HAP-1 (cell line): ENCODE results near the gene SEMA7A.
"Not testable (repeated sequence)": the region's sequence is repeated elsewhere in the genome, so short reads cannot be mapped to it uniquely, and the experiment has no call there.

Experiments
- DNase-seq, 2 experiments: peaks; one replicate each; pipeline ENCODE4 v3.0.0-alpha.2; 2016 to 2020; ENCODE audit warnings: low spot score in 2 of 2
- H3K27me3 ChIP-seq: fragments of 250-450 bp; sonication (Bioruptor Pico); 2 replicates; pipeline ENCODE4 v1.5.1; 2020; ENCODE audit warnings: low read depth, mild to moderate bottlenecking, moderate library complexity
- H3K36me3 ChIP-seq: fragments of 250-450 bp; sonication (Bioruptor Pico); replicated peaks from 2 replicates; pipeline ENCODE4 v1.5.1; 2020; ENCODE audit warnings: mild to moderate bottlenecking
- H3K4me1 ChIP-seq: fragments of 250-450 bp; sonication (Bioruptor Pico); 2 replicates; pipeline ENCODE4 v1.5.1; 2020; ENCODE audit warnings: mild to moderate bottlenecking
- H3K4me3 ChIP-seq: fragments of 250-450 bp; sonication (Bioruptor Pico); 2 replicates; pipeline ENCODE4 v1.5.1; 2020; ENCODE audit warnings: mild to moderate bottlenecking, moderate library complexity
- H3K9me3 ChIP-seq: fragments of 250-450 bp; sonication (Bioruptor Pico); 2 replicates; pipeline ENCODE4 v1.5.1; 2020; ENCODE audit warnings: mild to moderate bottlenecking, moderate library complexity
- in situ Hi-C: fragments of 300-500 bp; cut with MboI; formaldehyde crosslinking; loops from 3 replicates; pipeline ENCODE4 v1.14.3; 2020; ENCODE audit warnings: low sequenced_read_pairs, inconsistent platforms, mixed read lengths

The SEMA7A gene

GRCh38 chr15:74460871-74461846 lies 27.4 kb upstream of the SEMA7A start, which contains the start of gene UBL7:
Gene UBL7, minus strand, starts transcription at chr15:74461160. Its CDS starts 2,293 bp downstream, at chr15:74458867.
- peak; percentile 100 for DNase-seq
- in situ Hi-C loops = loop anchor here (10.0 kb wide), 1 partner anchor 74 kb away; no protein-coding TSS in a partner anchor
- no peaks in the 10 kb centered on the region for H3K27me3 ChIP-seq
- H3K4me3 ChIP-seq = peak within 1 kb of the TSS; percentile 54
- peaks cover 11% of the 10 kb centered on the region for H3K36me3 ChIP-seq
- H3K9me3 ChIP-seq = peaks cover 4% of the 10 kb centered on the region
- H3K4me1 ChIP-seq = peaks cover 17% of the 10 kb centered on the region

- Histone ChIP-seq H3K27me3 (no peaks in the 10 kb centered on the region), H3K36me3 (peaks cover 11% of the 10 kb centered on the region), H3K9me3 (peaks cover 4% of the 10 kb centered on the region), H3K4me3 (peak overlapping the region; percentile 54), H3K4me1 (peaks cover 25% of the 10 kb centered on the region)
- no peak for DNase-seq
- in situ Hi-C loops = loop anchor here (10.0 kb wide), 1 partner anchor 75 kb away; no protein-coding TSS in a partner anchor
These were observed 26.5 kb upstream of the SEMA7A start for GRCh38 chr15:74460298-74460697.

GRCh38 chr15:74459798-74460197 lies 26.0 kb upstream of the SEMA7A start:
- not testable (repeated sequence) for DNase-seq, H3K9me3 ChIP-seq, H3K36me3 ChIP-seq, H3K4me3 ChIP-seq, H3K27me3 ChIP-seq
- H3K4me1 ChIP-seq = peaks cover 30% of the 10 kb centered on the region
- in situ Hi-C loops = loop anchor here (10.0 kb wide), 1 partner anchor 75 kb away; no protein-coding TSS in a partner anchor

GRCh38 chr15:74458473-74458872 lies 24.7 kb upstream of the SEMA7A start:
- peaks cover 41% of the 10 kb centered on the region for H3K4me1 ChIP-seq
- DNase-seq = peak; percentile 42 to 44
- no peaks in the 10 kb centered on the region for H3K27me3 ChIP-seq
- no peaks in the 10 kb centered on the region for H3K9me3 ChIP-seq
- no peak overlapping the region for H3K4me3 ChIP-seq
- H3K36me3 ChIP-seq = peaks cover 20% of the 10 kb centered on the region
- in situ Hi-C loops = no loop called here

- Histone ChIP-seq H3K36me3 (peaks cover 33% of the 10 kb centered on the region), H3K4me1 (peaks cover 34% of the 10 kb centered on the region)
- H3K4me3 ChIP-seq, H3K27me3 ChIP-seq, DNase-seq, H3K9me3 ChIP-seq, in situ Hi-C loops: not testable (repeated sequence)
These were observed 23.3 kb upstream of the SEMA7A start for GRCh38 chr15:74457036-74457435.

- Histone ChIP-seq H3K36me3 (peaks cover 50% of the 10 kb centered on the region), H3K4me3 (no peak overlapping the region), H3K4me1 (peaks cover 32% of the 10 kb centered on the region), H3K27me3 (no peaks in the 10 kb centered on the region), H3K9me3 (no peaks in the 10 kb centered on the region)
- in situ Hi-C loops = no loop called here
- peak; percentile 56 to 99 for DNase-seq
These were observed 21.2 kb upstream of the SEMA7A start for GRCh38 chr15:74454764-74455500.

GRCh38 chr15:74453925-74454763 lies 20.4 kb upstream of the SEMA7A start:
- H3K4me1 ChIP-seq = peaks cover 32% of the 10 kb centered on the region
- no peaks in the 10 kb centered on the region for H3K27me3 ChIP-seq
- in situ Hi-C loops = no loop called here
- no peak for DNase-seq
- no peaks in the 10 kb centered on the region for H3K9me3 ChIP-seq
- H3K4me3 ChIP-seq = no peak overlapping the region
- peaks cover 57% of the 10 kb centered on the region for H3K36me3 ChIP-seq

- Histone ChIP-seq H3K4me3 (no peak overlapping the region), H3K27me3 (no peaks in the 10 kb centered on the region), H3K9me3 (no peaks in the 10 kb centered on the region), H3K36me3 (peaks cover 77% of the 10 kb centered on the region), H3K4me1 (peaks cover 30% of the 10 kb centered on the region)
- DNase-seq = no peak
- in situ Hi-C loops = no loop called here
These were observed 18.4 kb upstream of the SEMA7A start for GRCh38 chr15:74451861-74452835.

- in situ Hi-C loops = no loop called here
- peaks cover 79% of the 10 kb centered on the region for H3K36me3 ChIP-seq
- no peak overlapping the region for H3K4me3 ChIP-seq
- peaks cover 30% of the 10 kb centered on the region for H3K4me1 ChIP-seq
- DNase-seq = no peak
- no peaks in the 10 kb centered on the region for H3K9me3 ChIP-seq
- H3K27me3 ChIP-seq = no peaks in the 10 kb centered on the region
These were observed 17.6 kb upstream of the SEMA7A start for GRCh38 chr15:74451322-74451721.

- Histone ChIP-seq H3K4me3 (no peak overlapping the region), H3K9me3 (no peaks in the 10 kb centered on the region), H3K4me1 (peaks cover 14% of the 10 kb centered on the region), H3K36me3 (peaks cover 92% of the 10 kb centered on the region), H3K27me3 (no peaks in the 10 kb centered on the region)
- in situ Hi-C loops = no loop called here
- no peak for DNase-seq
These were observed 16.0 kb upstream of the SEMA7A start for GRCh38 chr15:74449643-74450205.

- Histone ChIP-seq H3K27me3 (no peaks in the 10 kb centered on the region), H3K4me1 (peaks cover 8% of the 10 kb centered on the region), H3K36me3 (peaks cover 86% of the 10 kb centered on the region), H3K4me3 (no peak overlapping the region), H3K9me3 (no peaks in the 10 kb centered on the region)
- no peak for DNase-seq
- in situ Hi-C loops = no loop called here
These were observed 15.3 kb upstream of the SEMA7A start for GRCh38 chr15:74449095-74449494.
